HG03196 (cell line): ENCODE measurements around the gene AP1AR.
"Not testable (repeated sequence)": the region's sequence is repeated elsewhere in the genome, so short reads cannot be mapped to it uniquely, and the experiment has no call there.

Source experiments
- ATAC-seq: cut with Tn5 transposase; IDR thresholded peaks from one replicate; pipeline ENCODE4 v1.9.1; 2021; ENCODE audit not compliant: unreplicated experiment

The AP1AR gene

GRCh38 chr4:112231779-112232713 is at the start of gene AP1AR:
TSS of gene AP1AR (plus strand) at chr4:112231787. CDS start at chr4:112232092, 305 bp downstream.
- peak; percentile 67 for ATAC-seq

GRCh38 chr4:112182604-112183003 is 49.0 kb upstream of the AP1AR start:
- ATAC-seq = no peak

GRCh38 chr4:112183252-112183651 is 48.3 kb upstream of the AP1AR start:
- no peak for ATAC-seq

GRCh38 chr4:112184438-112184837 is 47.1 kb upstream of the AP1AR start:
- ATAC-seq = no peak

- ATAC-seq = no peak
Observed at GRCh38 chr4:112185334-112185733, 46.3 kb upstream of the AP1AR start.

- no peak for ATAC-seq
Observed at GRCh38 chr4:112185740-112186670, 45.6 kb upstream of the AP1AR start.

- no peak for ATAC-seq
Observed at GRCh38 chr4:112189754-112190153, 41.8 kb upstream of the AP1AR start.

- no peak for ATAC-seq
Observed at GRCh38 chr4:112190684-112191083, 40.9 kb upstream of the AP1AR start.

- no peak for ATAC-seq
Observed at GRCh38 chr4:112196461-112196860, 35.1 kb upstream of the AP1AR start.

- no peak for ATAC-seq
Observed at GRCh38 chr4:112199041-112199440, 32.5 kb upstream of the AP1AR start.

GRCh38 chr4:112201915-112202505 is 29.6 kb upstream of the AP1AR start:
- no peak for ATAC-seq

GRCh38 chr4:112203593-112203992 is 28.0 kb upstream of the AP1AR start:
- ATAC-seq = no peak

GRCh38 chr4:112206431-112206830 is 25.2 kb upstream of the AP1AR start:
- no peak for ATAC-seq

- not testable (repeated sequence) for ATAC-seq
Observed at GRCh38 chr4:112208137-112209095, 23.2 kb upstream of the AP1AR start.

- ATAC-seq = no peak
Observed at GRCh38 chr4:112210777-112211176, 20.8 kb upstream of the AP1AR start.

- ATAC-seq = no peak
Observed at GRCh38 chr4:112213091-112213490, 18.5 kb upstream of the AP1AR start.

GRCh38 chr4:112213856-112214255 is 17.7 kb upstream of the AP1AR start:
- no peak for ATAC-seq

- no peak for ATAC-seq
Observed at GRCh38 chr4:112214390-112215264, 17.0 kb upstream of the AP1AR start.

GRCh38 chr4:112219826-112220366 is 11.7 kb upstream of the AP1AR start:
- ATAC-seq = no peak
